NCI-H460 (cell line): ENCODE results near the gene NRG2. TPM values are rescaled to one million over a fixed set of nuclear protein-coding genes. Genes with fewer than 3 reads are reported as not detected.

Source experiments
- DNase-seq: peaks from one replicate; pipeline ENCODE4 v3.0.0-alpha.2; 2016; ENCODE audit warnings: low read depth; ENCODE audit errors: extremely low read depth
- total RNA-seq: library from RNA; depleted of rRNA; stranded (reverse); fragments of >200 nt; shearing (Covaris generic); gene quantifications from 2 replicates; pipeline ENCODE4 v1.2.3, GENCODE V29; 2014

The NRG2 gene
- total RNA-seq, 1 experiment from 2014 or later: 3.9 TPM

DNA sequence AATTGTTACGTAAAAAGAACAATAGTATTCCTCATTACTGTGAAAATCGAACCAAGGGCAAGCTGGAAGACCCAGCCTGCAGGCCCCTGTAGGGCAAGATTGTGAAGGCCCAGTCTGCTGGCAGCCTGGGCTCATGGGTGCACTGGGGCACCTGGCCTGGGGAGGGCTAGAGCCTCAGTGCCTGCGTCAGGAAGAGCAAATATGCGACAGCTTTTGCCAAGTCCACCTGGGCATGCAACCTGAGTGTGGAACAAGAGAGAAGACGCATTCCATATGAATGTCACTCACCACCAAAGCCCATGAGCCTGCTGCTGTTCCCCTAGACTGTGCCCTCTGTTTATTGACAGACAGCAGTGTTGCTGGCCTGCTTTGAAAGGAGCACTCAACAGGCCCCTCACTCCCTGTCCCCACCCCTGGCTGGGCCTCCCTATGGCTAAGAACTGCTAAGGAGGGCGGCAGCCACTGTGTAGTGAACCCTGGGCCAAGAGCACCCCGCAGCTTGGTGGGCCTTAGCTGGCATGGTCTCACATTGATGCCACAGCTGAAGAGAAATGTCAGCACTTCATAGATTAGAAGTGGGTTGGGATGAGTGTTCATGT, 219.2 kb downstream of the NRG2 start:
- DNase-seq: no peak

DNA sequence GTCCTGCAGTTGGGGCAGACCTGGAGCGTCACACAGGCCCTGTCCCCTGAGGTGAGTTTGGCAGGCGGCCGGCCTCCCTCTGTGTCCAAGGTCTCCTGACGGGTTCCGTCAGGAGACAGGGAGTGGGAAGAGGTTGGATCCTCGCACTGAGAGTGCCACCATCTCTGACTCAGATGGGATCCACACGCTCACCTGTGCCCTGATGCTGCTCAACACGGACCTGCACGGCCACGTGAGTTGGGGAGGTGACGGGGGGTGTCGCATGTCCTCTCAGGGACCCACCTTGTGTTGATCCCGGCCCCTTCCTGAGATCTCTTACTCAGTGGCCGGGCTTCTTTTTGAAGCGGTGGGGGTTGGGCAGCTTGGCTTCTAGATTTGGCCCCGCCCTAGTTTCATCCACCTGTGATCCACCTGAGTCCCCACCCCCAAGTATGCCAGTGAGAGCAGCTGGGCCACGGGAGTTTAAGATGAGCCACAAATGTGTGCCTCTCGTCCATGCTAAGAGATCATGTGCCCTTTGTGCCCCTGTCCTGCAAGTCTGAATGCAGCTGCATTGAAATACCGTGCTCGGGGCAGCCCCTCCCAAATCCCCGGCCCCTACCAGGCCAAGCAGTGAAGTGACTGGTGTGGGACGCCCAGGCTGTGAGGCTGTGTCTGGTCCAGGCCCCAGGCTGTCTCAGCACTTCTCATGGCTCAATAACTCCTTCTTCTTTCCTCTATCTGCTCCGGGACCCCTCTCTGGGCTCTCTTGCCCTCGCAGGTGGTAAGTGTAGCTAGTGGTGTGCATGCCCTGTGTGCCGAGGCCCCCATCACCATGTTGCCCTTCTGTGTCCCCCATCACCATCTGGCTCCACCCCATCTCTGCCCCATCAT, 220.3 kb downstream of the NRG2 start:
- DNase-seq: no peak

DNA sequence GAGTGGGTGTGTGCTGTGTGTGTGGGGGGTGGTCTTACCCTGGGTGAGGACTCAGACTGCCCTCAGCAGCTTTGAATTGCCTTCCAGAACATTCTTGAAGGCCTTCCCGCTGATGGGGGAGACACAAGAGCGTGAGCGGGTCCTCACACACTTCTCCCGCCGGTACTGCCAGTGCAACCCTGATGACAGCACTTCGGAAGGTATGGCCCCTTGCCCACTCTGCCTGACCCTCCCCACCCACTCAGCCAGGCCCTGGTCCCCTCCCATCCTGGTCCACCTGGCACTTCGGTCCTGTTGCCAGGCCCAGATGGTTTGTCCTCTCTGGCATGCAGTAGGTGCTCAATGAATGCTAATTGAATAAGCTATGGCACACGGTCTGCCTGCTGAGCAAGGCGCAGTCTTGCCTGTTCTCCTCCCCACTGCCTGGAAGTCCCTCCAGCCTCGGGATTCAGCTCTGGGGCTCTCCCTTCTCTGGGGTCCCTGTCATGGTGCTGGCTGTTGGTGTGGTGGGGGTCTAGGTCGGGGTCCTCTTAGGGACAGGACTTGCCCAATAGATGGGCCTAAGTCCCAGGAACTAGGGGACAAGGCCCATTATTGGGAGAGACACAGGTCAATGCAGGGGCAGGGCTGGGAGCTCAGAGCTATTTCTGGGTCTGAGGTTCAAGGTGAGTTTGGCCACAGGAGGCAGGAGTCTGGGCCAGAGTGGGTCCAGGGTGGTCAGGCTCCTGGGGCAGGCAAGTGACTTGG, 221.1 kb downstream of the NRG2 start:
- no peak for DNase-seq

DNA sequence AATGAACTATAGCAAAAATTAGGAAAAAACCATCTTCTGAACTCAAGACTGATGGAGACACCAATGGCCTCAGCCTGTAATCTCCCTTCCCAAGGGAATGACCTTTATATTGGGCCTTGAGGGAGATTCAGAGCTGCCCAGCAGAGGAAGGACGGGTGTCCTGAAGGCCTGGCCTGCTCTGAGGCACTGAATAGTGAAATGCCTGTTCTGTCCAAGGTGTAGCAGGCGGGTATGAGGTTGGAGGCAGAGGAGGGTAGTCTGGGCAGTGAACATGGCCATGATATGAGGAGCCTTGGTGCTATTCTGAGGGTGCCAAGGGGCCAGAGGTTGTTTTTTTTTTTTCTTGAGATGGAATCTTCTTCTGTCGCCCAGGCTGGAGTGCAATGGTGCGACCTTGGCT, 222.5 kb downstream of the NRG2 start:
- DNase-seq: no peak

DNA sequence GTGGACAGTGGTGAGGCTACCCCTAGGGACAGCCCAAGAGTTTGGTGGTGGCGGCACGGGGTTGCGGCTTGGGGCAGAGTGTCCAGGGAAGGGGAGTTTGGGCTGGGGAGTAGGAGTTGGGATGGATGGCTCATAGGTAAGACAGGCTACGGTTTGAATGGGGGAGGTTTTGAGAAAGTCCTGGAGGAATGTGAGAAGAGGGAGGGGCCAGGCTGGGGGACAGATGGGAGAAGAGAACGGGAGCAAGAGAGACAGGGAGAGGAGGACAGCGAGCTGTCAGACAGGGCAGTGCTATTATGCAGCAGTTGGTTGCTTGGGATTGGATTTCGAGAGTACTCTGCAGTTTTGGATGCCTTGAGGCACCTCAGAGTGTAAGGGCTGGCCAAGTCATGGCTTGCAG, 223.0 kb downstream of the NRG2 start:
- DNase-seq: no peak

DNA sequence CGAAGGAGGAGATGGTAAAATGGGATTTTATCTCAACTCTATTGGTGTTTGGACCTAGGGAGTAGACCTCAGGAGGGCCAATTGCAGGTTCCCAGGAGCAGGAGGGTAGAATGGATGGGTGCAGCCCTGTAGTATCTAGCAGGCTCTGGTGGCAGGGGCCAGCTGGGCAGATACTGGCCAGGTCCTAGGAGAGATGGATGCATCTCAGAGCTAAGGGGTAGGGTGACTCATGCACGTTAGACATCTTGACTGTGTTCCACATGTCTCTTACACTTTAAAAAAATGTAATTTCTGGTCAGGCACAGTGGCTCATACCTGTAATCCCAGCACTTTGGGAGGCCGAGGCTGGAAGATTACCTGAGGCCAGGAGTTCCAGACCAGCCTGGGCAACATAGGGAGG, 225.1 kb downstream of the NRG2 start:
- DNase-seq: no peak

DNA sequence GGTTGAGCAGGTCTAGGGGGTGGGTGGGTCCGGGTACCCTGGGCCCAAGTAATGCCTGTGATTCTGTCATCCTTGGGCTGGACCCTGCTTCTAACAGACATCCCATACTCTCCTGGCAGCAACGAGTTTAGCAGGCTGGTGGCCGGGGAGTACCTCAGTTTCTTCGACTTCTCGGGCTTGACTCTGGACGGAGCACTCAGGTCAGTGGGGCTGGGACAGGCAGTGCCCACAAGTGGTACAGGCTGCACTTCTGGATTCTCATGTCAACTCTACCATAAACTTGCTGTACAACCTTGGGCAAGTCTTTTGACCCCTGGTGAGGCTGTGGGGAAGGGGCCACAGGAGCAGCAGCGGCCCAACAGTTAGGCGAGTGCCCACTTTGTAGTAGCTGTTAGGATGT, 225.7 kb downstream of the NRG2 start:
- DNase-seq: no peak

DNA sequence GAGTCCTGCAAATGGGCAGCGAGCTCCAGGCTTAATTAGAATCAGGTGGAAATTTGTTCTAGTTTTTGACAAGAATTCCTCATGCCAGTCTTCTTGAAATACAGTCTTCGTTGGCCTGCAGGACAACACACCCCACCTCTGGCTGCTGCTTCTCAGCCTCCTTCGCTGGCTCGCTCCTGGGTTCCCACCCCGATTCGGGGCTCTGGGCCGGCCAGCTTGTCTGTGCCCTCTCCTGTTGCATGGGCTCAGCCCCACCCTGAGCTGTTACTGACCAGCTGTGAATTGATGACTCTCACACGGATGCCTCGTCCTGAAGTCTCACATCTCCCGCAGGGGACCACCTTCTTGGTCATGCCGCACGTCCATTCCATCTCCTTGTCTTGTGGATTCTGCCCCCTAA, 226.5 kb downstream of the NRG2 start:
- DNase-seq: no peak

DNA sequence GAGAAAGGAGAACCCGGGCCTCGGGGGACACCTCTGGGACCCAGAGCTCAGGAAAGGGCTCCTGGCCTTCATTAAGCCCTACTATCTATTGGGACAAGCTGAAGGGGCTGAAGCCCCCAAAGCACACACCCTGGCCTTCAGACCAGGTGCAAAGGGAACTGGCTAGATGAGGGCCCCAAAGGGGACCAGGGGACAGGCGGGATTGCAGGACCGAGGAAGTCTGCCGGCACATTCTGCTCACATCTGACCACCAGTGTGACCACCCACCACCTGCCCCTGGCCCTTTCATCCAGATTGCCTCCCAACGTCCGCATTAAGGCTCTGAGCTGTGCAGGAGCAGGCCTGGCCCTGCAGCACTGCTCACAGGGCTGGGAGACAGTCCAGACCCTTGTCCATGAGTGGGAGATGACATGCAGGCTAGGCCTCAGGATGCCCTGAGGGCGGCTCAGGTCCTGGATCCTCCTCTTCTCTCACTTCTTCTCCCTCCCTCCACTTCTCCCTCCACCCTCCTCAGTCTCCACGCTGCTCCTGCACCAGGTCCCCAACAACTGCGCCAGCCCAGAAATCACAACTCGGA, 228.3 kb downstream of the NRG2 start:
- DNase-seq: no peak

DNA sequence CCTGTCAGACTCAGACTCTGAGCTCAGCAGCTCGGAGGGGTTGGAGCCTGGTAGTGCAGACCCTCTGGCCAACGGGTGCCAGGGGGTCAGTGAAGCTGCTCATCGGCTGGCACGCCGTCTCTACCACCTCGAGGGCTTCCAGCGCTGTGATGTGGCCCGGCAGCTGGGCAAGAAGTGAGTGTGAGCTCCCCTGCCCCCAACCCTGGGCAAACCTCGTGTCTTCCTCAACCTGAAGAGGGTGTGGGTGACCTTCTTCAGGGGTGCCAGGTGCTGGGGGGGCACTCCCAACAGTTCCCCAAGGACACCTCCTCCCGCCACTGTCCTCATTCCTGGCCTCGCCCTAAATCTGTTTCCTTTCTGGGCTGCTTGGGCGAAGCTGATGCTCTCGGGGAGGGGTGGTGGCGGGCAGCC, 228.9 kb downstream of the NRG2 start:
- no peak for DNase-seq

DNA sequence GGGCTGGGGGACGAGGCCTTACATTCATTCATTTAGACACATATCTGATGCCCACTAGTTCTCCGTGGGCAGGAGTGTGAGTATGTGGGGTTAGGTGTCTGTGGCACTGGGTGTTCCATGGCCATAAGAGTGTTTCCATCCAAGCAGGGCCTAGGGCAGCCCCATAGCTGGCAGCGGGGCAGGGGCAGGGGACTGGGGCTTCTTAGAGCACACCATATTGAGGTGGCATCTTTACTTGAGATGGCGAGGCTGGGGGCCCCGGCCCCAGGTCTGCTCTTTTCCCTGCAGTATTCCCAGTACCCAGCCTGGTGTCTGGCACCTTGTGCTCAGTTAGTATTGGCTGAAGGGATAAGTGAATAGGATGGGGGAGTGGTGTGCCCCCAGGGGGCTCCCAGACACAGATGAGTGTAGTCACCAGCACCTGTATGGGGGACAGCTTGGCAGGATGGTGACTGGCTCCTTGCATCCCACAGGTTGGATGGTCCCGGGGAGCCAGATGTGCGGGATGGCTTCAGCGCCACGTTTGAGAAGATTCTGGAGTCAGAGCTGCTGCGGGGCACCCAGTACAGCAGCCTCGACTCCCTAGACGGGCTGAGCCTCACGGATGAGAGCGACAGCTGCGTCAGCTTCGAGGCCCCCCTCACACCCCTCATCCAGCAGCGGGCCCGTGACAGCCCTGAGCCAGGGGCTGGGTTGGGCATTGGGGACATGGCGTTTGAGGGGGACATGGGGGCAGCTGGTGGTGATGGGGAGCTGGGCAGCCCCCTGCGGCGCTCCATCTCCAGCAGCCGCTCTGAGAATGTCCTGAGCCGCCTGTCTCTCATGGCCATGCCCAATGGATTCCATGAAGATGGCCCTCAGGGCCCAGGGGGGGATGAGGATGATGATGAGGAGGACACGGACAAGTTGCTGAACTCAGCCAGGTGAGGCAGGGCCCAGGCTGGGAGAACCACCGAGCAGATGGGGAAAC, 230.0 kb downstream of the NRG2 start:
- no peak for DNase-seq

DNA sequence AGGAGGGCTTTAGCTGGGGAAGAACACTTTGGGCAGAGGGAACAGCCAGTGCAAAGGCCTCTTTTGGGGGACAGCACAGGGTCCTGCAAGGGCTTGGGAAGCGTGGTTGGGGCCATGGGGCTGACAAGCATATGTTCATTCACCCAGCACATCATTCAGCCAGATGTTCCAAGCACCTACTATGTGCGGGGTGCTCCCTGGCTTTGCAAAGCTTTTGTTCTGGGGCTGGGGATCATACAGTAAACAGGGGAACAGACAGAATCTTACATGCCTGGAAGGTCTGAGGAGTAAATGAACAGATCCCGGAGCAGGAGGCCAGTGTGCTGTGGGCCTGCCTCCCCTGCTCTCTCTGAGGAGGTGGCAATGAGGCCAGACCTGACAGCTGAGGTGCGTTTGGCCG, 230.8 kb downstream of the NRG2 start:
- no peak for DNase-seq

DNA sequence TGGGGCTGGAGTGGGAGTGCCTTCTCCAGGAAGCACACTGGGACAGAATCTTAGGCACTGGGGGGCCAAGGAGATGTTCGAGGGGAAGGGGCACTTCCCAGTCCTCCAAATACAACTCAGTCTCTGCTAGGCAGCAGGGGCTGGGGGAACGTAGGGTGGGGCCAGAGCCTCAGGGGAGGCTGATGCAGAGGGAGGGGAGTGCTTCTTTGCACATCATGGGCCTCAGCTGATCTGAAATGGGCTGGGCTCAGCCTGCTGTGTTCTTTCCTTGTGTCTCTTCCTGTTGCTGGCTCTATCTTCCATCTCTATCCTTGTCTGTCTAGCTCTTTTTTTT, 231.9 kb downstream of the NRG2 start:
- no peak for DNase-seq

DNA sequence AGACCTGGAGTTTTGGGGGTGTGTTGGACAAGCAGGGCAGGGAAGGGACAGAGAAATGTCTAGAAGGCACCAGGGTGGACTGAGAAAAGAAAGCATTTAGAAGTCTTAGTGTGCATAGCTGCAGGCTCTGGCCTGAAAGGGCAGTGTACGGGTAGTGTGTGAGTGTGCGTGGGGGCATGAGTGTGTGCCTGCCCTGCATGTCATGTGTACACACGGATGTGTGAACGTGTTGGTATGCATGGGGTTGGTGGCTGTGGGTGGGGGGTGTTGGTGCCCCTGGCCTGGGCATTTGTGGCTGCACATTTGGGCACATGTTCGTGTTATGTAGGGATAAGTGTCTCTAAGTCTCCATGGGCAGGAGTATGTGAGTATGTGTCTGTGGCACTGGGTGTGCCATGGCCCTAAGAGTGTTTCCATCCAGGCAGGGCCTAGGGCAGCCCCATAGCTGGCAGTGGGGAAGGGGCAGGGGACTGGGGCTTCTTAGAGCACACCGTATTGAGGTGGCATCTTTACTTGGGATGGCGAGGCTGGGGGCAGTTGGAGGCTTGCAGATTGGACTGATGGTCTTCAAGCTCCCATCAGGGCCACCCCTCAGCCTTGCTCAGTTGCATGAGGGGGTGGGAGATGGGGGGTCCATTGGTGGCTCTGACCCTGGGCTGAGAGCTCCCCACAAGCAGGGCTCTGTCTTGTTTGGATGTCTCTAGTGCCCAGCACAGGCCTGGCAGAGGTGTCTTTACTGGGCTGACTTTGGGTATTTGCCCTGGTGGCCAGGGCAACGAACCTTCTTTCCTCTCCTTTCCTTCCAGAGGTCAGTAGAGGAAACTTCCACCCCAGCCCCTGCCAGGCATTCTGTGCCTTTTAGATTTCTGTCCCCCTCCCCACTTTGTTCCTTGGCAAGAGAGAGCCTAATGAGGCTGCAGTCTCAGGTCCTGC, 232.5 kb downstream of the NRG2 start:
- DNase-seq: no peak

DNA sequence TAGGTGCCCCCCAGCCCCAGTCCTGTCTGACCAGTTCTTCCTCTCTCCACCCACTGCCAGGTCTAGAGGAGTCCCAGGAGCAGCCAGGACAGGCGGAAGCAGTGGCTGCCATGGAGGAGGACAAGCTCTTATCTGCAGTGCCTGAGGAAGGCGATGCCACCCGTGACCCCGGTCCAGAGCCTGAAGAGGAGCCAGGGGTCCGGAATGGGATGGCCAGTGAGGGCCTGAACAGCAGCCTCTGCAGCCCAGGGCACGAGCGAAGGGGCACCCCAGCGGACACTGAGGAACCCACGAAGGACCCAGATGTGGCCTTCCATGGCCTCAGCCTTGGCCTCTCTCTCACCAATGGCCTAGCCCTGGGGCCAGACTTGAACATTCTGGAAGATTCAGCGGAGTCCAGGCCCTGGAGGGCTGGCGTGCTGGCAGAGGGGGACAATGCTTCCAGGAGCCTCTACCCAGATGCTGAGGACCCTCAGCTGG, 233.7 kb downstream of the NRG2 start:
- DNase-seq: no peak

DNA sequence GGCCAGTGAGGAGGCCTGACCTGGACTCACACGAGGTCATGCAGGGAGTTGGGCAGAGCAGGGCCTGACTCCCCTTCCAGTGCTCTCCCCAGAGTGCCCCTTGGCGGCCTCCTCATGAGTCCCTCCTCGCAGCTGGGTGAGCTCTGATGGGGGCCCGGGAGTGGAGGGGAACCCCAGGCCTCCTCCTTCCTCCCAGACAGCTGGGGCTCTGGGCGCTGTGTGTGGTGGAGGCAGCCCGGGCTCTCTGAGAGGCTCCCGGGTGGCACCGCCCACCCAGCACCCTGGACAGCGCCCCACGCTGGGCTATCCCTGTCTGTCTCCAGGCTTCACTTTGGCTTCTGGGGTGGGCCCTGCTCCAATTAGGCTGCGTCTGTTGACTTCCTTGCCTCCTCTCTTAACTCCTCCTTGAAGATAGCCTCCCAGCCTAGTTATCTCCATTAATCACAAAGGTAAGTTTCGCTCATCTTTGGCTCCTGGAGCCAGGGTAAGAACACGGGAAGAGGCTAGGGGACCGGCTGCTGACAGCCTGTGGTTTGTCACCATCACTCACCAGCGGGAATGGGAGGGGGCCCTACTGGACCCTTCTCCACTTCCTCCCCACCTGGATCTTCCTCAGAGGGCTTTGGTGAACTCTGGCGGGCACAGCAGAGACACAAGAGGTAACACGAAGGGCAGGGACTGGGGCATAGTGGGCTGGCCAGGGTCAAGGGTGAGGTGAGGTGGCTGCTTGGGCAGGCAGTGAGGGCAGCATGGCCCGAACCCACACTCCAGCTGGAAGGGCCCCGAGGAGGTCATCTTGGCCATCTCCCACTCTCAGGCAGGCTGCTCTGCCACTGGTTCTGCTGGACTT, 234.4 kb downstream of the NRG2 start:
- peak; percentile 14 for DNase-seq

DNA sequence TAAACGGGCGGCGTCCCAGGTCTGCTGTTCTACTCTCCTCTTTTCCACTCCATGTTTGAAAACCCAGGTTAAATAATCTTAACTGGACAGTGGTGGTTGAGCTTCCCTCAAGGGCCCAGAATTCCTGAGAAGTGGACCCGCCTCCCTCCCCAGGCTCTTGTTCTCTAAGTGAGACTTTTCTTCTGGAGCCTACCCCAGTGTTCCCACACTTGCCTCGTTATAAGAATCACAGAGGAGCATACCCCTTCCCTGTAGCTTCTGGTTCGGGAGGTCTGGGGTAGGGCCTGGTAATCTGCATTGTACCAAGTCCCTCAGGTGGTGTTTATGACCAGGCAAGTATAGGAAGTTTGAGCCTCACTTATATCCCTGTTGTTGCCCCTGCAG, 235.5 kb downstream of the NRG2 start:
- DNase-seq: no peak
